ENCODE results near the gene TRIM45. TPM values are rescaled to one million over a fixed set of nuclear protein-coding genes. Genes with fewer than 3 reads are reported as not detected.

The TRIM45 gene
- total RNA-seq, 1 donor from 2014 or later = 7.0 TPM

DNA sequence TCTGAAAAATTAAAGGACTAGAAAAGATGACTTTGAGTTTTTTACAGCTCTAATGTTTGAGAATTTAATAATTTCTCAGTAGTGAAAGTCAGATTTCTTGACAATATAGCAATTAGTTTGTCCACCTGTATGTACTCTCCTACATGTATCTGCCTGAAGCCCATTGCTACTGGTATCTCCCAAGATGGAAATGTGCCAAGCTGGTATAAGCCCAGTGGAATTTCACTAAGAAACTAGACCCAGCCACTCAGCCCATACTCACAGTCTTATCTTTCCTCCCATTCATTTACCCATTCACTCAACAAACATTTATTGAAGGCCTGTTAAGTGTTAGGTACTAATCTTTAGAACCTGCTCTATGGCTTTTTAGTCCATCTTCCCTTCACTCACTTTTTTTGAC, 21.6 kb upstream of the TRIM45 start:
- H3K9me3 Mint-ChIP-seq (ENCODE audit: unreplicated experiment) = no peaks in the 10 kb centered on the region
- no peak overlapping the region for H3K27ac Mint-ChIP-seq (ENCODE audit: unreplicated experiment)
- H3K4me1 Mint-ChIP-seq (ENCODE audit: unreplicated experiment) = no peaks in the 10 kb centered on the region
- no peak for DNase-seq (ENCODE audit: low spot score)
- no peak overlapping the region for H3K4me3 Mint-ChIP-seq (ENCODE audit: unreplicated experiment)
- H3K36me3 Mint-ChIP-seq (ENCODE audit: low read depth, unreplicated experiment) = no peaks in the 10 kb centered on the region
- H3K27me3 Mint-ChIP-seq (ENCODE audit: unreplicated experiment) = no peaks in the 10 kb centered on the region
- TF ChIP-seq, protein P1, sequence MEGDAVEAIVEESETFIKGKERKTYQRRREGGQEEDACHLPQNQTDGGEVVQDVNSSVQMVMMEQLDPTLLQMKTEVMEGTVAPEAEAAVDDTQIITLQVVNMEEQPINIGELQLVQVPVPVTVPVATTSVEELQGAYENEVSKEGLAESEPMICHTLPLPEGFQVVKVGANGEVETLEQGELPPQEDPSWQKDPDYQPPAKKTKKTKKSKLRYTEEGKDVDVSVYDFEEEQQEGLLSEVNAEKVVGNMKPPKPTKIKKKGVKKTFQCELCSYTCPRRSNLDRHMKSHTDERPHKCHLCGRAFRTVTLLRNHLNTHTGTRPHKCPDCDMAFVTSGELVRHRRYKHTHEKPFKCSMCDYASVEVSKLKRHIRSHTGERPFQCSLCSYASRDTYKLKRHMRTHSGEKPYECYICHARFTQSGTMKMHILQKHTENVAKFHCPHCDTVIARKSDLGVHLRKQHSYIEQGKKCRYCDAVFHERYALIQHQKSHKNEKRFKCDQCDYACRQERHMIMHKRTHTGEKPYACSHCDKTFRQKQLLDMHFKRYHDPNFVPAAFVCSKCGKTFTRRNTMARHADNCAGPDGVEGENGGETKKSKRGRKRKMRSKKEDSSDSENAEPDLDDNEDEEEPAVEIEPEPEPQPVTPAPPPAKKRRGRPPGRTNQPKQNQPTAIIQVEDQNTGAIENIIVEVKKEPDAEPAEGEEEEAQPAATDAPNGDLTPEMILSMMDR (IDR thresholded peaks at IDR 0.05; ENCODE audit: unreplicated experiment) = no peak

DNA sequence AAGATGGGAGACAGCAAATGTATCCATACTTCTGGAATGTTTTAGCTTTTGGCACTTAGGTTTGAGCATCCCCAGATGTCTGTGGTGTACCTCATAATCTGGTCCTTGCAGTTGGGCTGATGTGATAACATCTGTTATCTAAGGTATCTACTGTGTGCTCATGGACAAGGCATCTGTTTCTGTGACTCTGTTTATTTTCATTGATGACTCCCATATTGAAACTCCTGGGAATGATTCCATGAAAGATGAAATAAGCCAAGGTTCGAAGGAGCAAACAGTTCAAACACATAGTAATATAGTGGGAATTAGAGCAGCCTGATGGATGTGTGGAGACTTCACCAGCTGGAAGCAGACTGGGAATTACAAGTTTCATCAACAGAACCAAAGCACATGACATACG, 20.7 kb upstream of the TRIM45 start:
- TF ChIP-seq, protein P1 (IDR thresholded peaks at IDR 0.05; ENCODE audit: unreplicated experiment) = no peak
- no peaks in the 10 kb centered on the region for H3K9me3 Mint-ChIP-seq (ENCODE audit: unreplicated experiment)

DNA sequence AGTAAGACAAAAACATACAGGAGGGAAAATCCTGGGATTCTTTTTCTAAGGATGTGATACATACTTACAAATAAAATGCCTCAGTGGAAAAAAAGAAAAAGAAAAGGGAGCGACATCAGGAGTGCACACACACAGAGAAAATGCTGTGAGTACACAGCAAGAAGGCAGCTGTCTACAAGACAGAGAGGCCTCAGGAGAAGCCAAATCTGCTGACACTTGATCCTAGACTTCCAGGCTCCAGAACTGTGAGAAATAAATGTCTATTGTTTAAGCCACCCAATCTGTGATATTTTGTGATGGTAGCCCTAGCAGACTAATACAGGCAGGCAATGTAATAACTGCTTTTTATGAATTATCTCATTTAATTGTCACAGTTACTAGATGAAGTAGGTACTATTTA, 17.0 kb upstream of the TRIM45 start:
- TF ChIP-seq, protein P1 (IDR thresholded peaks at IDR 0.05; ENCODE audit: unreplicated experiment) = no peak
- no peak overlapping the region for H3K4me3 Mint-ChIP-seq (ENCODE audit: unreplicated experiment)
- no peaks in the 10 kb centered on the region for H3K4me1 Mint-ChIP-seq (ENCODE audit: unreplicated experiment)
- H3K27me3 Mint-ChIP-seq (ENCODE audit: unreplicated experiment) = no peaks in the 10 kb centered on the region
- H3K27ac Mint-ChIP-seq (ENCODE audit: unreplicated experiment) = no peak overlapping the region
- no peaks in the 10 kb centered on the region for H3K36me3 Mint-ChIP-seq (ENCODE audit: low read depth, unreplicated experiment)
- H3K9me3 Mint-ChIP-seq (ENCODE audit: unreplicated experiment) = no peaks in the 10 kb centered on the region
- no peak for DNase-seq (ENCODE audit: low spot score)

More for the DNA sequence above, 20.7 kb upstream of the TRIM45 start:
- DNase-seq (ENCODE audit: low spot score) = no peak
- Mint-ChIP-seq H3K27me3 (ENCODE audit: unreplicated experiment) (no peaks in the 10 kb centered on the region), H3K4me1 (ENCODE audit: unreplicated experiment) (no peaks in the 10 kb centered on the region), H3K4me3 (ENCODE audit: unreplicated experiment) (no peak overlapping the region), H3K27ac (ENCODE audit: unreplicated experiment) (no peak overlapping the region), H3K36me3 (ENCODE audit: low read depth, unreplicated experiment) (no peaks in the 10 kb centered on the region)

DNA sequence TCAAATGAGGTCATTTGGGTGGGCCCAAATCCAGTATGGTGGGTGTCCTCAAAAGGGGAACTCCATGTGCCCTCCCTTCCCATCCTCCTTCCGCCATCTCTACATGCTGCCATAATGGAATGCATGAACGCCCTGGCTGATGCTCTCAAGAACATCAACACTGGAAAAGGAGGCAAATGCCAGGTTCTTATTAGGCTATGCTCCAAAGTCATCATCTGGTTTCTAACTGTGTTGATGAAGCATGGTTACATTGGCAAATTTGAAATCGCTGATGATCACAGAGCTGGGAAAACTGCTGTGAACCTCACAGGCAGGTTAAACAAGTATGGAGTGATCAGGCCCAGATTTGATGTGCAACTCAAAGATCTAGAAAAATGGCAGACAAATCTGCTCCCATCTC, 16.6 kb upstream of the TRIM45 start:
- Mint-ChIP-seq H3K4me3 (ENCODE audit: unreplicated experiment) (no peak overlapping the region), H3K27me3 (ENCODE audit: unreplicated experiment) (no peaks in the 10 kb centered on the region), H3K36me3 (ENCODE audit: low read depth, unreplicated experiment) (no peaks in the 10 kb centered on the region), H3K4me1 (ENCODE audit: unreplicated experiment) (no peaks in the 10 kb centered on the region), H3K27ac (ENCODE audit: unreplicated experiment) (no peak overlapping the region), H3K9me3 (ENCODE audit: unreplicated experiment) (no peaks in the 10 kb centered on the region)
- no peak for DNase-seq (ENCODE audit: low spot score)
- TF ChIP-seq, protein P1 (IDR thresholded peaks at IDR 0.05; ENCODE audit: unreplicated experiment) = no peak

DNA sequence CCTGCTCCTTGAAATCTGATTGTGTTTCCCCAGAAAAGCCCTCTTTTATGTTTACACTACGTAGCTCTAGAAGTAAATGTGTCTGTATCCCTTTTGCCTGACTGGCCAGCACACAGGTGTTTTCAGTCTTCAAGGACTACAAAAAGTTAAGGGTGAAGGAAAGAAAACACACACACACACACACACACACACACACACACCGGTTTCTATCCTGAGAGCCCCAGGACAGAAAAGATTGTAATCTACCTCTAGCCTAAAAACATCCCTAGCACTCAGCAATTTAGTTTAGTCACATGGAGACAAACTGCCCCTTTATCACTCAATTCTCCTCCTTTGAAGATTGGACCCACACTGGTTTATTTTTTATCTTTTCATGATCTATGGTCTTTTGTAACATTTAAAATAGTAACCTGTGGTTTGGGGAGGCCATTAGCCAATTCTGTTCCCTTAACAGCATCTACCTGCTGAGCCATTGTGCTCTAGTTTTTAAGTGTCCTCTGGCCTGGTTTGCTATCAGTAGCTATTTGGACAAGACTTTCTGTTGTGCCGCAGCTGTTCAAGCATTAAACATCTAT, 15.8 kb upstream of the TRIM45 start:
- Mint-ChIP-seq H3K27me3 (ENCODE audit: unreplicated experiment) (no peaks in the 10 kb centered on the region), H3K27ac (ENCODE audit: unreplicated experiment) (no peak overlapping the region), H3K4me3 (ENCODE audit: unreplicated experiment) (no peak overlapping the region), H3K36me3 (ENCODE audit: low read depth, unreplicated experiment) (no peaks in the 10 kb centered on the region), H3K4me1 (ENCODE audit: unreplicated experiment) (no peaks in the 10 kb centered on the region), H3K9me3 (ENCODE audit: unreplicated experiment) (no peaks in the 10 kb centered on the region)
- no peak for DNase-seq (ENCODE audit: low spot score)
- TF ChIP-seq, protein P1 (IDR thresholded peaks at IDR 0.05; ENCODE audit: unreplicated experiment) = no peak

All from endothelial cell (in vitro differentiated cells).